ENCODE measurements around the gene PPIL6.

The PPIL6 gene

GRCh38 chr6:109449064-109449794, 8.8 kb upstream of the PPIL6 start:
- no peak for DNase-seq

DNA sequence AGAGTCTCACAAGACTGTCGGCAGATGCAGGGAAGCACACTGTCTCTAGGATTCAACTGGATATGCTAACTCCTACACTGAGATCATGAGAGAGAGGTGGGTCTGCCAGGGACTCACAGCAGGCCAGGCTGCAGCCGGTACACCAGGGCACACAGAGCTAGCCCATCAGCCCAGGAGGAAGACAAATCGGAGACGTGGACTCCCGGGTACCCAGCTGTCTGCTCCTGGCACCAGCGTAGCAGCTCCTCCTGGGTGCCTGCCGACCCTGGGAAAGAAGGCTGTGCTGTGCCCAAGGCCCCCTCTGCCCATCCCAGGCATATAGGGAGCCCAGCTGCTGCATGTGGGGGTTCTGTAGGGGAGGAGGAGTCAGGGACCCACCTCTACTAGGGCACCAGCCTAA, 8.2 kb upstream of the PPIL6 start:
- no peak for DNase-seq

- DNase-seq = no peak
Observed at GRCh38 chr6:109447878-109448555, 7.6 kb upstream of the PPIL6 start.

GRCh38 chr6:109447087-109447486, 6.7 kb upstream of the PPIL6 start:
- no peak for DNase-seq

GRCh38 chr6:109446541-109446940, 6.1 kb upstream of the PPIL6 start:
- DNase-seq = no peak

GRCh38 chr6:109446072-109446471, 5.6 kb upstream of the PPIL6 start:
- DNase-seq = peak; percentile 20

- peak; percentile 19 for DNase-seq
Observed at GRCh38 chr6:109445382-109445781, 5.0 kb upstream of the PPIL6 start.

GRCh38 chr6:109443425-109443950, 3.1 kb upstream of the PPIL6 start:
- DNase-seq = no peak

GRCh38 chr6:109442393-109442924, 2.0 kb upstream of the PPIL6 start:
- no peak for DNase-seq

DNA sequence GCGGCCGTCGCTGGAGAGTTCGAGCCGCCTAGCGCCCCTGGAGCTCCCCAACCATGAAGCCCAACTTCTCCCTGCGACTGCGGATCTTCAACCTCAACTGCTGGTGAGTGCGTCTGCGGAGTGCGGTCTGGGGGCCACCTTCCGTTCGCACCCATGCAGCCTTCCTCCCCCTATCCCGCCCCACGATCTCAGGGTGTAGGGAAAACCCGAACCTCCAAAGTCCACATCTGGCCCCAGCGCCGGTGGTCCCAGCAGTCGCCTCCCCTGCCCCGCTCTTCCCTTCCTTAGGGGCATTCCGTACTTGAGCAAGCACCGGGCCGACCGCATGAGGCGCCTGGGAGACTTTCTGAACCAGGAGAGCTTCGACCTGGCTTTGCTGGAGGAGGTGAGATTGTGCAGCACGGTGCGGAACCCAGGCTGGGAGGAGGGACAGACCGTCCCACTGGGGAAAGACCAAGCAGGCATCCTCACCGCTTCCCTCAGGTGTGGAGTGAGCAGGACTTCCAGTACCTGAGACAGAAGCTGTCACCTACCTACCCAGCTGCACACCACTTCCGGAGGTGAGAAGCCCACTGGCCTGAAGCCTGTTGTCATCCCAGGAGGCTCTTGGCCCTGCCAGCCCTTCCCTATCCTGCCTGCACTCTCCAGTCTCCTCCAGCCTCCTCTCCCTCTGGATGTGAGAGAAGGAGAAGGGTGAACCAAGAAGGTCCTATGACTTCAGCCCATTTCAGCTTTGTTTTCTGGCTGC, 815 bp upstream of the PPIL6 start:
- peak; percentile 61 for DNase-seq

DNA sequence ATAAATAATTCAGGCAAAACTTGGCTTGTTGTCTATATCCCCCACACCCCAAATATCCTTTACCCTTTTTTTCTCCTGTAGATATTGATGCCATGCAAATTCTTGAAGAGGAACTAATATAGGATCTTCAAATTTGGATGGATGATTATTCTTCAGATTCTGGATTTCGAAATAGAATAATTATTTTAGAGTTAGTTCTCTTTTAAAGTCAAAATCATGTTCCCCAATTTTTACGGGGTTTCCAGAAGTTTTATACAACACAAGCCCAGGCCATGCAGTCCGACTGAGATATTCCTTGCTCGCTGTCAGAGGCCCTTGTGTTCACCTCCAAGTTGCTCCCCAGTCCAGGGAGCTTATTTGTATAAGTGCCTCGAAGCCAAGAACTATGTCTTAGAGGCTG, 4.4 kb downstream of the PPIL6 start:
- DNase-seq = no peak

GRCh38 chr6:109434456-109434855, 6.0 kb downstream of the PPIL6 start:
- no peak for DNase-seq

DNA sequence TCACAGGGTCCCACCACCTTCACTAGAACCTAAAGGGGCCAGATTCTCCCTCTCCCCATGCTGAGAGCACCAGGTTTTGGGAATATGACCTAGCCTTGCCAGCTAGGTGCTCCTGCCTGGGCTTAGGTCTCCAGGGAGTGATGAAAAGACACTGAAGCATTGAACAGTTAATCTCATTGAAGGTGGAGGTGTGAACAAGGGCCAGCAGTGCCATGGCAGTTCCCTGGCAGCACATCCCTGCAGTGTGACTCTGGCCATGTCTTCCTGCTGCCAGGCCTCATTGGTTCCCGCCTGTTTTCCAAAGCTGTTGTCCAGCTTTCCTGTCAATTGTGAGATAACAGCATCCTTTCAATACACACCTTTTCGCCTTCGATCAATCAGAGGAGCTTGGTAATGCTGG, 10.9 kb downstream of the PPIL6 start:
- no peak for DNase-seq

- no peak for DNase-seq
Observed at GRCh38 chr6:109428889-109429477, 11.4 kb downstream of the PPIL6 start.

GRCh38 chr6:109424946-109425345, 15.5 kb downstream of the PPIL6 start:
- DNase-seq = no peak

GRCh38 chr6:109421184-109421583, 19.2 kb downstream of the PPIL6 start:
- DNase-seq = no peak

- DNase-seq = no peak
Observed at GRCh38 chr6:109420751-109421150, 19.7 kb downstream of the PPIL6 start.

DNA sequence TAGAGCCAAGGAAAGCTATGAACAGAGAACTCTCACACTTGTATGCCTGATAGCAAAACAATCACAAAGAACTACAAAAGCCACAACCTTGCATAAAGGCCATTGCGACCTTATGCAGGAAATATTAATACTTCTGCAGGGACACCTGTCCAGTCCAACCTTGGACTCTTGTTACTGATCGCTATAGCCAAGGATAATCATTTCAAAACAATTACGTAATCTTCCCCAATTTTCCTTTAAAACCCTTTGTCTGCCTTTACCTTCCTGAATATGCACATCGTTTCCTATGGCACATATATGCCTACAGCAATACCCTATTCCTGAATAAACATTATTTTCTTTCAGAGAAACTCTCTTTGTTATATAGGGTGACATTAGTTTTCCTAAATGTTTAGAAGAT, 22.8 kb downstream of the PPIL6 start:
- no peak for DNase-seq

- no peak for DNase-seq
Observed at GRCh38 chr6:109411034-109411433, 29.4 kb downstream of the PPIL6 start.

DNA sequence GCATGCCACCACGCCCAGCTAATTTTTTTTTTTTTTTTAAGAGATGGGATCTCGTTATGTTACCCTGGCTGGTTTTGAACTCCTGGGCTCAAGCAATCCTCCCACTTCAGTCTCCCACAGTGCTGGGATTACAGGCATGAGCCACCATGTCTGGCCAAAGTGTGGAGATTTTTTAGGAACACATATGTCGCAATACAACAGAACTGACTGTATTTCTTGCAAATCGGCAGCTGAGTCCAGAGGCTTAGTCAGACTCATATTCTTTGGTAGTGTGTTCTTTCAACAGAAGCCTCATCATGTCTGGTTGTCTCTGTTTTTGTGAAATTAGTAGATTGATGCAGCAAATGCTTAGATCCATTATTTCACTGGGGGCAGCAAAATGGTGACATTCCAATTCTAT, 34.2 kb downstream of the PPIL6 start:
- no peak for DNase-seq

DNA sequence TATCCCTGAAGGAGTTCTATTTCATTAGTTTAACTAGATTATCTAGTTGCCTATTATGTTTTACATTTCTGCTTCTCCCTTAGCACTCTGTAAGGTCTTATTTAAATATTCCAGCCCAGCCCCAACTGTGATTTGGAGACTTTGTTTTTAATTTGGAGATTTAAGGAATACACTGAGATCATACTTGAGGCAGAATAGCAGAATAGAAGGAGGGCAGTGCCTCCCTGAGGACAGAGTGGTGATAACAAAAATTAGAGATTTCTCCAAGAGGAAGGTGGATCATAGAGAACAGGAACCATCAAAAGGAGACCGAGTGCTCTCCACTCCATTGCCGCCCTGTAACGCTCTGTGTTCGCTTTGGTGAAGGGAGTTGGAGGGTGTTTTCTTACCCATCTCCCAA, 43.4 kb downstream of the PPIL6 start:
- no peak for DNase-seq

DNA sequence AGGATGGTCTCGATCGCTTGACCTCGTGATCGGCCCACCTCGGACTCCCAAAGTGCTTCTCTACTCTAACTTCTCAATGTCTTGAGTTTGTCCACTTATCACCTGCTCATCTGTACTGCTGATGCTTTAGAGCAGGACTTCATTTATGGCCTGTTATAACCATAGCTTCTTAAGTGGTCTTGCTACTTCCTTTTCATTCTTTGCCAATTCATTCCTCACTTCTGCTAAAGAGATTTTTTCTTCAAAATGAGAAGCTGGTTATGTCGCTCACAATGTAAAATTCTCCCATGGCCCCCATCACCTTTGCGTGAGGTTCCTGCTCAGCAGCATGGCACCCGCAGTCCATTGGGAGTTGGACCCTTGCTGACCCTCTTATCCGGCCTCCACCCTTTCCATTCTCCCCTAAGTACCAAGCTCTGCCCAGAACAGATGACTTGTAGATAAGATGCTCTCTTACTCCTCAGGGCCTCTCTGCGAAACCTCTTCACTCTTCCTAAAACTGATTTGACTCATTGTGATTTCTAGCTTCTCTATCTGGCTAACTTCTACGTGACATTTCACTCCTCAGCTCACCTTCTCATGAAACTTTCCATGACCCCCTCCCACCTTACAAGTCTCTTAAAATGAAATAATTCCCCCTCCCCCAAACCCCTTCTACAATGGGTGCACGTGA, 44.2 kb downstream of the PPIL6 start:
- DNase-seq = no peak

DNA sequence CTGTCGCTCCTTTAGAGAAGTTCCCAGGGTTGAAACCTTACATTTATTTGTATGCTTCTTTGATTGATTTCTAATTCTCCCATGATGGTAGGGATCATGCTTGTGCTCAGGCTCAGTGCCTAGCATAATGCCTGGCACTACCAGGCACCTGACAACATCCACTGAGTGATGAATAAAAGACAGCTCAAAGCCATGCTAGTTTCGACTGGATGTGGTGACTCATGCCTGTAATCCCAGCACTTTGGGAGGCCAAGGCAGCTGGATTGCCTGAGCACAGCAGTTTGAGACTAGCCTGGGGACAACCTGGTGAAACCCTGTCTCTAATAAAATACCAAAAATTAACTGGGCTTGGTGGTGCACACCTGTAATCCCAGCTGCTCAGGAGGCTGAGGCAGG, 46.5 kb downstream of the PPIL6 start:
- DNase-seq = no peak
